NK-92 treated with Interleukin-12 subunit alpha and Interleukin-12 subunit beta, amount 100 ng/mL, for 24 hours (cell line): ENCODE measurements around the gene STT3B.

ENCODE experiments used
- DNase-seq: peaks from one replicate; lab custom pipeline; 2025; lab: John Stamatoyannopoulos, UW

Gene STT3B

GRCh38 chr3:31652296-31652695, 119.6 kb downstream of the STT3B start:
- no peak for DNase-seq

GRCh38 chr3:31653464-31653863, 120.7 kb downstream of the STT3B start:
- DNase-seq = no peak

- no peak for DNase-seq
These were observed 122.3 kb downstream of the STT3B start for GRCh38 chr3:31654998-31655397.

GRCh38 chr3:31659246-31659645, 126.5 kb downstream of the STT3B start:
- DNase-seq = no peak

GRCh38 chr3:31661286-31661685, 128.6 kb downstream of the STT3B start:
- DNase-seq = no peak

- DNase-seq = no peak
These were observed 129.4 kb downstream of the STT3B start for GRCh38 chr3:31661993-31662670.

GRCh38 chr3:31664031-31664430, 131.3 kb downstream of the STT3B start:
- DNase-seq = no peak

GRCh38 chr3:31667582-31667981, 134.9 kb downstream of the STT3B start:
- no peak for DNase-seq

- DNase-seq = no peak
These were observed 135.5 kb downstream of the STT3B start for GRCh38 chr3:31668242-31668641.

- no peak for DNase-seq
These were observed 137.4 kb downstream of the STT3B start for GRCh38 chr3:31670136-31670535.

GRCh38 chr3:31670722-31671121, 138.0 kb downstream of the STT3B start:
- DNase-seq = no peak

- no peak for DNase-seq
These were observed 138.7 kb downstream of the STT3B start for GRCh38 chr3:31671451-31671850.

- DNase-seq = no peak
These were observed 139.3 kb downstream of the STT3B start for GRCh38 chr3:31671976-31672375.

- DNase-seq = no peak
These were observed 141.2 kb downstream of the STT3B start for GRCh38 chr3:31673950-31674349.

- DNase-seq = no peak
These were observed 143.8 kb downstream of the STT3B start for GRCh38 chr3:31676556-31676955.

- no peak for DNase-seq
These were observed 147.5 kb downstream of the STT3B start for GRCh38 chr3:31680072-31680870.
